SK-N-MC (cell line): ENCODE results near the gene SH2D4B.

Experiments used
- FOXP2 ChIP-seq: optimal IDR thresholded peaks from 2 replicates; pipeline ENCODE3; 2011; ENCODE audit warnings: mild to moderate bottlenecking, moderate library complexity; ENCODE audit not compliant: insufficient read depth; ENCODE audit errors: extremely low read length, control extremely low read depth
- POLR2AphosphoS5 ChIP-seq: IDR thresholded peaks from 2 replicates; pipeline ENCODE4 v1.6.1; 2012; ENCODE audit warnings: mild to moderate bottlenecking, low read depth, low read length, borderline replicate concordance

GRCh38 chr10:80529604-80530003 lies 8.1 kb upstream of the SH2D4B start:
- TF ChIP-seq FOXP2 (no peak), POLR2AphosphoS5 (no peak)
